SU-DHL-6 (cell line): ENCODE measurements around the gene MAT2A.

ENCODE experiments used
- CTCF ChIP-seq: fragments of 200-600 bp; sonication (generic); IDR thresholded peaks from one replicate; pipeline ENCODE4 v1.5.1; 2017; ENCODE audit warnings: antibody characterized with exemption, mild to moderate bottlenecking, low read length, moderate library complexity; ENCODE audit not compliant: insufficient read depth, poor library complexity, severe bottlenecking
- EZH2phosphoT487 ChIP-seq: fragments of 200-600 bp; sonication (generic), shearing (Covaris generic); conservative IDR thresholded peaks from 2 replicates; pipeline ENCODE4 v1.6.1; 2018; ENCODE audit warnings: mild to moderate bottlenecking, antibody characterized with exemption, low read length, moderate library complexity, mixed read lengths

- TF ChIP-seq CTCF (no peak), EZH2phosphoT487 (no peak)
These were observed 4.1 kb upstream of the MAT2A start for GRCh38 chr2:85534881-85535280.
